Right atrium auricular region (tissue), 2 donors: ENCODE measurements around the gene C16orf95. TPM values are rescaled to one million over a fixed set of nuclear protein-coding genes. Genes with fewer than 3 reads are reported as not detected.

Source experiments
- DNase-seq: peaks from one replicate; pipeline ENCODE4 v3.0.0-alpha.2; 2019; ENCODE audit warnings: low spot score
- H3K27ac ChIP-seq, 2 donors: fragments of 200-600 bp; sonication (generic); 1 replicate in 1 of 2; 2 replicates in 1 of 2; pipeline ENCODE4 v1.5.1; 2016 to 2019
- H3K27me3 ChIP-seq, 2 donors: fragments of 200-600 bp; sonication (generic); one replicate each; pipeline versions ENCODE4 v1.5.1 to v1.6.0; 2017 to 2019
- H3K36me3 ChIP-seq: fragments of 200-600 bp; sonication (generic); one replicate; pipeline ENCODE4 v1.5.1; 2016
- H3K4me1 ChIP-seq, 2 donors: fragments of 200-600 bp; sonication (generic); one replicate each; pipeline versions ENCODE4 v1.5.1 to v1.6.0; 2017 to 2019
- H3K4me3 ChIP-seq, 2 donors: fragments of 200-600 bp; sonication (generic); 1 replicate in 1 of 2; 2 replicates in 1 of 2; pipeline ENCODE4 v1.5.1; 2017 to 2019; ENCODE audit warnings: mild to moderate bottlenecking in 1 of 2, moderate library complexity in 1 of 2
- H3K9me3 ChIP-seq, 2 donors: fragments of 200-600 bp; sonication (generic); one replicate each; pipeline ENCODE4 v1.5.1; 2019
- total RNA-seq, 2 donors: library from RNA; depleted of rRNA; stranded (reverse); fragments of >200 nt; gene quantifications; one replicate each; pipeline ENCODE4 v1.1.0, GENCODE V29; 2016
- TF ChIP-seq, protein P1 (sequence below), 2 donors: fragments of 200-600 bp; sonication (generic); IDR thresholded peaks; one replicate each; pipeline ENCODE4 v1.5.1; 2019; ENCODE audit warnings: antibody characterized with exemption in 2 of 2

C16orf95 gene
- total RNA-seq, 2 donors from 2014 or later: 0.59 to 2.4 TPM

GRCh38 chr16:87348616-87349157, 31.5 kb upstream of the C16orf95 start:
- no peaks in the 10 kb centered on the region for H3K9me3 ChIP-seq
- no peak for DNase-seq
- H3K27ac ChIP-seq: no peak overlapping the region
- peaks cover 0 to 40% of the 10 kb centered on the region in 2 donors for H3K4me1 ChIP-seq
- TF ChIP-seq, protein P1, sequence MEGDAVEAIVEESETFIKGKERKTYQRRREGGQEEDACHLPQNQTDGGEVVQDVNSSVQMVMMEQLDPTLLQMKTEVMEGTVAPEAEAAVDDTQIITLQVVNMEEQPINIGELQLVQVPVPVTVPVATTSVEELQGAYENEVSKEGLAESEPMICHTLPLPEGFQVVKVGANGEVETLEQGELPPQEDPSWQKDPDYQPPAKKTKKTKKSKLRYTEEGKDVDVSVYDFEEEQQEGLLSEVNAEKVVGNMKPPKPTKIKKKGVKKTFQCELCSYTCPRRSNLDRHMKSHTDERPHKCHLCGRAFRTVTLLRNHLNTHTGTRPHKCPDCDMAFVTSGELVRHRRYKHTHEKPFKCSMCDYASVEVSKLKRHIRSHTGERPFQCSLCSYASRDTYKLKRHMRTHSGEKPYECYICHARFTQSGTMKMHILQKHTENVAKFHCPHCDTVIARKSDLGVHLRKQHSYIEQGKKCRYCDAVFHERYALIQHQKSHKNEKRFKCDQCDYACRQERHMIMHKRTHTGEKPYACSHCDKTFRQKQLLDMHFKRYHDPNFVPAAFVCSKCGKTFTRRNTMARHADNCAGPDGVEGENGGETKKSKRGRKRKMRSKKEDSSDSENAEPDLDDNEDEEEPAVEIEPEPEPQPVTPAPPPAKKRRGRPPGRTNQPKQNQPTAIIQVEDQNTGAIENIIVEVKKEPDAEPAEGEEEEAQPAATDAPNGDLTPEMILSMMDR (IDR thresholded peaks at IDR 0.05): no peak
- H3K36me3 ChIP-seq: peaks cover 25% of the 10 kb centered on the region
- no peaks in the 10 kb centered on the region for H3K27me3 ChIP-seq
- no peak overlapping the region for H3K4me3 ChIP-seq

DNA sequence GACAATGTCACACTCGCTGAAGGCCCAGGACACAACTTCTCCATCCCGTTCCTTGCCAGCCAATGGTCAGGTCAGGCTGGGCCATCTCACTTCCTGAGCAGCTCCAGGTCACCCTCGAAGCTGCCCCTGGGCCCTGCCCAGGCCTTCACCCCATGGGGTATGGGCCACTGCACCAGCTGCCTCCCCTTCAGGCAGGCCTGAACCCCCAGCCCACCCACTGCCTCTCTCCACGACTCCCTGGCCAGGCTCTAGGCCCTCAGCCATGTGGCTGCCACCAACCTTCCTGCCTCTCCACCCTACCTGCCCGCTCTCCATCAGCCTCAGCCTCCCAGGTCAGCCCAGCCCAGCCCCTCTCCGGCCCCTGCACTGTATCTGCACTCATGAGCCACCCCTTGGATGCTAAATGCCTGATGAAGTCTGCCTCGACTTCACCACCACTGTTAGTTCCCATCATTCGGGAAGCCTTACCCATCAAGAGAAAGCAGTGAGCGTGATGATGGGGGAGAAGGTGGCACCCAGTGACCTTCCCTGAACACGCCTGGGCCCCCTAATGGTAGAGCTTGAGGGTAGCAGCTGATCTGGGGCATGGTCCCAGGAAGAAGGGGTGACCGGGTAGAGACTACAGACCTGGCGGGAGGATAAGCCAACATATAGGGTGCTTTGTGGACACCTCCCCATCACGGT, 30.9 kb upstream of the C16orf95 start:
- TF ChIP-seq, protein P1 (IDR thresholded peaks at IDR 0.05): no peak
- Histone ChIP-seq H3K36me3 (peaks cover 31% of the 10 kb centered on the region), H3K9me3 (no peaks in the 10 kb centered on the region), H3K4me3 (no peak overlapping the region), H3K4me1 (peaks cover 0 to 41% of the 10 kb centered on the region in 2 donors), H3K27ac (no peak overlapping the region), H3K27me3 (no peaks in the 10 kb centered on the region)
- DNase-seq: no peak

DNA sequence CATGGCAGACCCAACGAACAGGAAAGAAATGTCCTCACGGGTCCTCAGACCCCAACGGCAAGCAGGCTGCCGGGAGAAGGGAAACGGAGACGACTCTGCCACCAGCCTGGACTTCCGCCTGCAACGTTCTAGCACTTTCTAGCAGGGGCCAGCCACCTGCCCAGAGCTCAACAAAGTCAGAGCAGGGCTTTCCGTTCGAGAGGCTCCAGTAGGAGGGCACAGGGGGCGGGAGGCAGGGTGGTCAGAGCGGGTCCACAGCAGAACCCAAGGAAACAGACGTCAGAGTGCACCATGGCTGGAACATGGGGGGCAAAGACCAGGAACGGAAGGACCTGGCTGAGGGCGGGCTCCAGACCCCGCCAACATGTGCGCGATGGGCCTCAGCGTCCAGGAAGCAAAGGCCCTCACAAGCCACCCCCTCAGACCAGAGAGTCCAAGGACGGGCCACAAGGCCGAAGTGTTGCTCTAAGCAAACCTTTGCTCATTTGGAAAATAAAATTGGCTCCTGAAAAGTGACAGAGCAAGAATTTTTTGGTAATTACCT, 29.4 kb upstream of the C16orf95 start:
- DNase-seq: no peak
- TF ChIP-seq, protein P1 (IDR thresholded peaks at IDR 0.05): no peak
- H3K9me3 ChIP-seq: no peaks in the 10 kb centered on the region
- peaks cover 0 to 37% of the 10 kb centered on the region in 2 donors for H3K4me1 ChIP-seq
- H3K4me3 ChIP-seq: no peak overlapping the region
- no peaks in the 10 kb centered on the region for H3K27me3 ChIP-seq
- H3K36me3 ChIP-seq: peaks cover 45% of the 10 kb centered on the region
- peak overlapping the region in 1 of 2 donors; percentile 68 for H3K27ac ChIP-seq

GRCh38 chr16:87345726-87346424, 28.7 kb upstream of the C16orf95 start:
- Histone ChIP-seq H3K4me3 (no peak overlapping the region), H3K9me3 (no peaks in the 10 kb centered on the region), H3K4me1 (peaks cover 0 to 31% of the 10 kb centered on the region in 2 donors), H3K27me3 (no peaks in the 10 kb centered on the region), H3K36me3 (peaks cover 52% of the 10 kb centered on the region), H3K27ac (peak overlapping the region; percentile 68 to 78)
- no peak for DNase-seq
- TF ChIP-seq, protein P1 (IDR thresholded peaks at IDR 0.05): no peak

GRCh38 chr16:87344931-87345631, 27.9 kb upstream of the C16orf95 start:
- peaks cover 58% of the 10 kb centered on the region for H3K36me3 ChIP-seq
- TF ChIP-seq, protein P1 (IDR thresholded peaks at IDR 0.05): no peak
- no peak overlapping the region for H3K4me3 ChIP-seq
- no peaks in the 10 kb centered on the region for H3K9me3 ChIP-seq
- H3K27me3 ChIP-seq: no peaks in the 10 kb centered on the region
- H3K4me1 ChIP-seq: peaks cover 0 to 23% of the 10 kb centered on the region in 2 donors
- peak overlapping the region; percentile 71 to 78 for H3K27ac ChIP-seq
- DNase-seq: peak; percentile 63
